HCT116 (cell line): ENCODE measurements around the gene STK31. TPM values are rescaled to one million over a fixed set of nuclear protein-coding genes. Genes with fewer than 3 reads are reported as not detected.

ENCODE experiments used
- ATAC-seq: fragments of 200-7000 bp; cut with Tn5 transposase; 2 replicates; pipeline ENCODE4 v1.9.1; 2020; ENCODE audit warnings: mild to moderate bottlenecking, moderate library complexity
- BruUV-seq: library from RNA; stranded (reverse); fragments of 400-500 nt; replicated peaks from 2 replicates; lab custom pipeline; 2021; lab: Mats Ljungman, UMichigan
- CTCF ChIA-PET: fragments of 300-600 bp; sonication (Branson Sonifier 250); formaldehyde crosslinking; loops from one replicate; lab custom pipeline; 2021; ENCODE audit warnings: antibody characterized with exemption; lab: Charles Lee
- POLR2A ChIA-PET: fragments of 300-600, 350-600 bp; sonication (Branson Sonifier 250); formaldehyde crosslinking; loops from one replicate; lab custom pipeline; 2021; ENCODE audit warnings: antibody characterized with exemption; lab: Charles Lee
- RAD21 ChIA-PET, 2 experiments: fragments of 300-600 bp; sonication (Branson Sonifier 250); formaldehyde crosslinking; loops; one replicate each; lab custom pipeline; 2023; ENCODE audit warnings: low total read pairs in 2 of 2; ENCODE audit not compliant: uncharacterized antibody in 2 of 2, unreplicated experiment in 2 of 2, low non-redundant PET in 1 of 2; lab: Charles Lee
- DNase-seq: peaks from one replicate; pipeline ENCODE4 v3.0.0-alpha.2; 2010; ENCODE audit warnings: low read depth, low spot score
- H2AFZ ChIP-seq: fragments of 200-600 bp; shearing (Covaris generic), sonication (generic); 2 replicates; pipeline ENCODE4 v1.6.1; 2017; ENCODE audit warnings: low read depth, mixed run types, mixed read lengths, antibody characterized with exemption, low read length; ENCODE audit not compliant: poor library complexity, severe bottlenecking
- H3K27ac ChIP-seq: 2 replicates; pipeline ENCODE4 v1.5.1; 2012; ENCODE audit warnings: low read depth, low read length
- H3K27me3 ChIP-seq: fragments of 200-600 bp; sonication (generic); 2 replicates; pipeline ENCODE4 v1.6.1; 2016; ENCODE audit warnings: mixed run types, low read length, mixed read lengths; ENCODE audit not compliant: insufficient read depth
- H3K36me3 ChIP-seq, 2 experiments: fragments of 200-500 bp in 1 of 2; fragments of 200-600 bp in 1 of 2; sonication (Bioruptor generic) in 1 of 2; sonication (generic) in 1 of 2; 2 replicates each; pipeline versions ENCODE4 v1.5.1 to v1.6.1; 2014 to 2016; ENCODE audit warnings: low read length in 2 of 2, inconsistent platforms in 1 of 2, mixed read lengths in 1 of 2, mixed run types in 1 of 2; ENCODE audit not compliant: insufficient read depth in 2 of 2, control insufficient read depth in 1 of 2
- H3K4me1 ChIP-seq, 2 experiments: fragments of 200-600 bp in 1 of 2; sonication (generic) in 1 of 2; 2 replicates each; pipeline versions ENCODE4 v1.5.1 to v1.6.1; 2012 to 2017; ENCODE audit warnings: low read length in 2 of 2, inconsistent platforms in 1 of 2, mild to moderate bottlenecking in 1 of 2, mixed read lengths in 1 of 2, mixed run types in 1 of 2, moderate library complexity in 1 of 2; ENCODE audit not compliant: insufficient read depth in 2 of 2, control insufficient read depth in 1 of 2
- H3K4me2 ChIP-seq: fragments of 200-600 bp; sonication (generic); 2 replicates; pipeline ENCODE4 v1.6.1; 2017; ENCODE audit warnings: mixed run types, low read length, mixed read lengths
- H3K4me3 ChIP-seq, 2 experiments: fragments of 200-600 bp in 1 of 2; sonication (generic) in 1 of 2; replicated peaks in 1 of 2; 2 replicates each; pipeline ENCODE4 v1.5.1; 2011 to 2016; ENCODE audit warnings: low read length in 2 of 2, control low read depth in 1 of 2, low read depth in 1 of 2, mild to moderate bottlenecking in 1 of 2, mixed read lengths in 1 of 2, mixed run types in 1 of 2
- H3K79me2 ChIP-seq: fragments of 200-600 bp; sonication (generic); 2 replicates; pipeline ENCODE4 v1.6.1; 2017; ENCODE audit warnings: mild to moderate bottlenecking, mixed run types, low read length, moderate library complexity, mixed read lengths; ENCODE audit not compliant: insufficient read depth
- H3K9ac ChIP-seq: fragments of 200-600 bp; sonication (generic); 2 replicates; pipeline ENCODE4 v1.6.1; 2016; ENCODE audit warnings: low read length, mixed read lengths
- H3K9me2 ChIP-seq: fragments of 200-600 bp; sonication (generic), shearing (Covaris generic); 2 replicates; pipeline ENCODE4 v1.6.1; 2017; ENCODE audit warnings: mixed run types, mild to moderate bottlenecking, moderate library complexity; ENCODE audit not compliant: insufficient read depth
- H3K9me3 ChIP-seq, 2 experiments: fragments of 200-500 bp in 1 of 2; fragments of 200-600 bp in 1 of 2; sonication (Bioruptor generic) in 1 of 2; sonication (generic) in 1 of 2; 2 replicates each; pipeline ENCODE4 v1.6.1; 2014 to 2017; ENCODE audit warnings: low read length in 2 of 2, mixed read lengths in 2 of 2, inconsistent platforms in 1 of 2, low read depth in 1 of 2, mild to moderate bottlenecking in 1 of 2, mixed run types in 1 of 2, moderate library complexity in 1 of 2; ENCODE audit not compliant: control insufficient read depth in 1 of 2, insufficient read depth in 1 of 2
- H4K20me1 ChIP-seq: fragments of 200-600 bp; sonication (generic), shearing (Covaris generic); 2 replicates; pipeline ENCODE4 v1.6.1; 2017; ENCODE audit warnings: mixed run types, mild to moderate bottlenecking, moderate library complexity; ENCODE audit not compliant: insufficient read depth
- ATF3 ChIP-seq: IDR thresholded peaks from 2 replicates; pipeline ENCODE4 v1.6.1; 2012
- CEBPB ChIP-seq: IDR thresholded peaks from 2 replicates; pipeline ENCODE4 v1.6.1; 2012; ENCODE audit warnings: low read depth
- CTCF ChIP-seq, 3 experiments: fragments of 200-600 bp in 1 of 3; sonication (generic) in 1 of 3; IDR thresholded peaks in 2 of 3; conservative IDR thresholded peaks in 1 of 3; 2 replicates each; pipeline ENCODE4 v1.5.1; 2012 to 2017; ENCODE audit warnings: low read depth in 2 of 3, low read length in 2 of 3, antibody characterized with exemption in 1 of 3, borderline replicate concordance in 1 of 3, control low read depth in 1 of 3, mild to moderate bottlenecking in 1 of 3, mixed read lengths in 1 of 3, mixed run types in 1 of 3, moderate library complexity in 1 of 3; ENCODE audit not compliant: insufficient read depth in 1 of 3
- EGR1 ChIP-seq: IDR thresholded peaks from 2 replicates; pipeline ENCODE4 v1.6.1; 2012; ENCODE audit warnings: low read depth
- JUND ChIP-seq: IDR thresholded peaks from 2 replicates; pipeline ENCODE4 v1.6.1; 2012
- MAX ChIP-seq: IDR thresholded peaks from 2 replicates; pipeline ENCODE4 v1.6.1; 2012
- POLR2AphosphoS5 ChIP-seq: IDR thresholded peaks from 2 replicates; pipeline ENCODE4 v1.6.1; 2011; ENCODE audit warnings: mild to moderate bottlenecking, low read depth, low read length, moderate library complexity
- RAD21 ChIP-seq: IDR thresholded peaks from 2 replicates; pipeline ENCODE4 v1.6.1; 2012; ENCODE audit warnings: low read depth, mild to moderate bottlenecking
- REST ChIP-seq: IDR thresholded peaks from 2 replicates; pipeline ENCODE4 v1.6.1; 2012; ENCODE audit warnings: low read depth
- SP1 ChIP-seq: IDR thresholded peaks from 2 replicates; pipeline ENCODE4 v1.6.1; 2012; ENCODE audit warnings: low read depth
- ZBTB33 ChIP-seq: IDR thresholded peaks from 2 replicates; pipeline ENCODE4 v1.6.1; 2011; ENCODE audit warnings: mild to moderate bottlenecking, low read length, moderate library complexity; ENCODE audit not compliant: insufficient replicate concordance; ENCODE audit errors: extremely low read depth
- ZFX ChIP-seq: fragments of 450-650 bp; IDR thresholded peaks from 2 replicates; pipeline ENCODE4 v1.6.1; 2017
- ZNF274 ChIP-seq: fragments of 200-500 bp; sonication (Bioruptor generic); IDR thresholded peaks from 2 replicates; pipeline ENCODE4 v1.6.1; 2014; ENCODE audit warnings: mild to moderate bottlenecking, low read depth, low read length, inconsistent platforms
- intact Hi-C: fragments of 100-400 bp; cut with micrococcal nuclease; formaldehyde crosslinking; loops from 2 replicates; pipeline ENCODE4 v1.10.0; 2022
- total RNA-seq: library from RNA; stranded (reverse); gene quantifications from one replicate; pipeline ENCODE4 v1.2.1, GENCODE V29; 2021; ENCODE audit not compliant: unreplicated experiment

STK31 gene
- total RNA-seq, 1 experiment from 2014 or later = not detected

- H2AFZ ChIP-seq = no peak overlapping the region
- H3K4me2 ChIP-seq = no peak overlapping the region
- ChIA-PET RAD21 (no interaction called here), CTCF (no interaction called here), POLR2A (no interaction called here)
- no peaks in the 10 kb centered on the region for H3K36me3 ChIP-seq
- no peaks in the 10 kb centered on the region for H3K9me3 ChIP-seq
- no peak overlapping the region for H3K27ac ChIP-seq
- H3K9ac ChIP-seq = no peak overlapping the region
- no peak for ATAC-seq
- DNase-seq = no peak
- no peak overlapping the region for H3K4me3 ChIP-seq
- intact Hi-C loops = no loop called here
- no peaks in the 10 kb centered on the region for H3K9me2 ChIP-seq
- BruUV-seq = no TSS peak
- TF ChIP-seq ATF3 (no peak), RAD21 (no peak), EGR1 (no peak), ZFX (no peak), CTCF (IDR thresholded peaks at IDR 0.05 in 2 of 3, conservative IDR thresholded peaks at IDR 0.05 in 1 of 3; ENCODE audit: borderline replicate concordance in 1 of 3, insufficient read depth in 1 of 3, low read depth in 2 of 3, low read length in 2 of 3) (no peak), CEBPB (no peak), POLR2AphosphoS5 (no peak), ZBTB33 (no peak), SP1 (no peak), JUND (no peak), REST (no peak), ZNF274 (no peak), MAX (no peak)
- no peaks in the 10 kb centered on the region for H4K20me1 ChIP-seq
- no peaks in the 10 kb centered on the region for H3K4me1 ChIP-seq
- no peaks in the 10 kb centered on the region for H3K27me3 ChIP-seq
- no peaks in the 10 kb centered on the region for H3K79me2 ChIP-seq
Observed at GRCh38 chr7:23691320-23691719, 18.7 kb upstream of the STK31 start.
